ENCODE results near the gene OTUD7B.

- TF ChIP-seq, protein P1, sequence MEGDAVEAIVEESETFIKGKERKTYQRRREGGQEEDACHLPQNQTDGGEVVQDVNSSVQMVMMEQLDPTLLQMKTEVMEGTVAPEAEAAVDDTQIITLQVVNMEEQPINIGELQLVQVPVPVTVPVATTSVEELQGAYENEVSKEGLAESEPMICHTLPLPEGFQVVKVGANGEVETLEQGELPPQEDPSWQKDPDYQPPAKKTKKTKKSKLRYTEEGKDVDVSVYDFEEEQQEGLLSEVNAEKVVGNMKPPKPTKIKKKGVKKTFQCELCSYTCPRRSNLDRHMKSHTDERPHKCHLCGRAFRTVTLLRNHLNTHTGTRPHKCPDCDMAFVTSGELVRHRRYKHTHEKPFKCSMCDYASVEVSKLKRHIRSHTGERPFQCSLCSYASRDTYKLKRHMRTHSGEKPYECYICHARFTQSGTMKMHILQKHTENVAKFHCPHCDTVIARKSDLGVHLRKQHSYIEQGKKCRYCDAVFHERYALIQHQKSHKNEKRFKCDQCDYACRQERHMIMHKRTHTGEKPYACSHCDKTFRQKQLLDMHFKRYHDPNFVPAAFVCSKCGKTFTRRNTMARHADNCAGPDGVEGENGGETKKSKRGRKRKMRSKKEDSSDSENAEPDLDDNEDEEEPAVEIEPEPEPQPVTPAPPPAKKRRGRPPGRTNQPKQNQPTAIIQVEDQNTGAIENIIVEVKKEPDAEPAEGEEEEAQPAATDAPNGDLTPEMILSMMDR (conservative IDR thresholded peaks at IDR 0.05; ENCODE audit: low read depth, low read length), result no peak
- no peak for TF ChIP-seq EZH2 (IDR thresholded peaks at IDR 0.05; ENCODE audit: borderline replicate concordance, low read depth, low read length, poor library complexity, severe bottlenecking)
These were observed 23.8 kb downstream of the OTUD7B start for GRCh38 chr1:149986486-149987296.
